ENCODE results near the gene LSM8.

Gene LSM8

GRCh38 chr7:118184565-118184940 lies 589 bp downstream of the LSM8 start:
- intact Hi-C loops (cut with DNase I; ENCODE audit: low total_unique reads): no loop called here
- no peak for DNase-seq
- H3K4me1 ChIP-seq: peaks cover 0 to 36% (median 16%) of the 10 kb centered on the region in 4 donors
- peak overlapping the region; percentile 80 to 99 for H3K4me3 ChIP-seq
- H3K27ac ChIP-seq: peak overlapping the region; percentile 90 to 98
- H3K36me3 ChIP-seq: peaks cover 8 to 15% (median 13%) of the 10 kb centered on the region in 3 donors
- TF ChIP-seq, protein P1, sequence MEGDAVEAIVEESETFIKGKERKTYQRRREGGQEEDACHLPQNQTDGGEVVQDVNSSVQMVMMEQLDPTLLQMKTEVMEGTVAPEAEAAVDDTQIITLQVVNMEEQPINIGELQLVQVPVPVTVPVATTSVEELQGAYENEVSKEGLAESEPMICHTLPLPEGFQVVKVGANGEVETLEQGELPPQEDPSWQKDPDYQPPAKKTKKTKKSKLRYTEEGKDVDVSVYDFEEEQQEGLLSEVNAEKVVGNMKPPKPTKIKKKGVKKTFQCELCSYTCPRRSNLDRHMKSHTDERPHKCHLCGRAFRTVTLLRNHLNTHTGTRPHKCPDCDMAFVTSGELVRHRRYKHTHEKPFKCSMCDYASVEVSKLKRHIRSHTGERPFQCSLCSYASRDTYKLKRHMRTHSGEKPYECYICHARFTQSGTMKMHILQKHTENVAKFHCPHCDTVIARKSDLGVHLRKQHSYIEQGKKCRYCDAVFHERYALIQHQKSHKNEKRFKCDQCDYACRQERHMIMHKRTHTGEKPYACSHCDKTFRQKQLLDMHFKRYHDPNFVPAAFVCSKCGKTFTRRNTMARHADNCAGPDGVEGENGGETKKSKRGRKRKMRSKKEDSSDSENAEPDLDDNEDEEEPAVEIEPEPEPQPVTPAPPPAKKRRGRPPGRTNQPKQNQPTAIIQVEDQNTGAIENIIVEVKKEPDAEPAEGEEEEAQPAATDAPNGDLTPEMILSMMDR (IDR thresholded peaks at IDR 0.05): no peak
- H3K9me3 ChIP-seq: no peaks in the 10 kb centered on the region
- no peaks in the 10 kb centered on the region for H3K27me3 ChIP-seq

DNA sequence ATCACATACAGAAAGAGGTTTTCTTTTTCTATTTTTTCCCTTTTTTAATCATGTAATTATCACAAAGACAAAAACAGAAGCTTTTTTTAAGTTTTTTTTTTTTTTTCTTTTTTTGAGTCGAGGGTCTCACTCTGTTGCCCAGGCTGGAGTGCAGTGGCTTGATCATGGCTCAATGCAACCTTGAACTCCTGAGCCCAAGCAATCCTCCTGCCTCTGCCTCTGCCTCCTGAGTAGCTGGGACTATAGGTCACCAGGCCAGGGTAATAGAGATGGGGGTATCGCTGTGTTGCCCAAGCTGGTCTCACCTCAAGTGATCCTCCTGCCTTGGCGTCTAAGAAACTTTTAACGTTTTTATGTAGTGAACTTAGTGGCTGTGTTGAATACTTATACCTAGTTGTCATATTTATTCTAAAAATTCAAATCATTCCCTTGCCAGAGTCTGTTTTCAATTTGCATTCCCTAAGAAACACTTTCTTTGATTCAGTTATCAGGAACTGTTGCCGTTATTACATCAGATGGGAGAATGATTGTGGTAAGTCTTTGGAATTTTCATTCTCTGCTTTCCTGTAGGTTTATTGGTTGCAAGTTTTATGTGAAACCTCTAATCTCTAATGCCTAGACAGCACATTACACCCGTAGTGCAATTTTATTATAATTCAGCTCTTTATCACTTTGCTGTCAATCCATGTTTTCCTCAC lies 1.3 kb downstream of the LSM8 start:
- H3K4me3 ChIP-seq: peak overlapping the region; percentile 80 to 99
- peak overlapping the region in 1 of 2 donors; percentile 98 for H3K27ac ChIP-seq
- DNase-seq: no peak
- intact Hi-C loops (cut with DNase I; ENCODE audit: low total_unique reads): no loop called here
- TF ChIP-seq, protein P1 (IDR thresholded peaks at IDR 0.05): no peak
- no peaks in the 10 kb centered on the region for H3K27me3 ChIP-seq
- H3K9me3 ChIP-seq: no peaks in the 10 kb centered on the region
- H3K36me3 ChIP-seq: peaks cover 8 to 20% (median 15%) of the 10 kb centered on the region in 3 donors
- peaks cover 0 to 36% (median 16%) of the 10 kb centered on the region in 4 donors for H3K4me1 ChIP-seq

DNA sequence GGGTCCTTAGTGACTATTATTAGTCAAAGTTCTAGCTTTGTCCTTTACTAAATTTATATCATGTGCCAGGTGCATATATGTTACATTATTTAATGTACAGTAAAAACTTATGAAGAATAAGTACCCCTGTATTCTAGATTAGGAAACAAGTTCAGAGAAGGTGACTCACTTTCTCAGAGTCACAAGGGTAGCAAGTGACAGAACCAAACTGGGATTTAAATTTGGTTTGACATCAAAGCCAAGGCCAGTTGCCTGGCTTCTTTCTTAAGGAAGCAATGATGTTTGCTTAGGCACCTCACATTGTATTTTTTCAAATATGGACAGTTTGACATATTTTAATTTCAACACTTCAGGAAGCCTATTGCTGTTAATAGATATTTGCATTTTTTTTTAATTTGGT lies 2.5 kb downstream of the LSM8 start:
- H3K27me3 ChIP-seq: no peaks in the 10 kb centered on the region
- no peak overlapping the region for H3K4me3 ChIP-seq
- DNase-seq: no peak
- intact Hi-C loops (cut with DNase I; ENCODE audit: low total_unique reads): no loop called here
- TF ChIP-seq, protein P1 (IDR thresholded peaks at IDR 0.05): no peak
- peaks cover 11 to 27% (median 15%) of the 10 kb centered on the region in 3 donors for H3K36me3 ChIP-seq
- no peak overlapping the region for H3K27ac ChIP-seq
- peaks cover 0 to 36% (median 16%) of the 10 kb centered on the region in 4 donors for H3K4me1 ChIP-seq
- no peaks in the 10 kb centered on the region for H3K9me3 ChIP-seq

GRCh38 chr7:118194571-118194970 lies 10.6 kb downstream of the LSM8 start:
- peaks cover 9 to 14% (median 12%) of the 10 kb centered on the region in 3 donors for H3K36me3 ChIP-seq
- H3K9me3 ChIP-seq: no peaks in the 10 kb centered on the region
- no peaks in the 10 kb centered on the region for H3K27me3 ChIP-seq
- intact Hi-C loops (cut with DNase I; ENCODE audit: low total_unique reads): no loop called here
- no peaks in the 10 kb centered on the region for H3K4me1 ChIP-seq
- no peak overlapping the region for H3K4me3 ChIP-seq
- no peak for DNase-seq
- TF ChIP-seq, protein P1 (IDR thresholded peaks at IDR 0.05): no peak
- H3K27ac ChIP-seq: no peak overlapping the region

DNA sequence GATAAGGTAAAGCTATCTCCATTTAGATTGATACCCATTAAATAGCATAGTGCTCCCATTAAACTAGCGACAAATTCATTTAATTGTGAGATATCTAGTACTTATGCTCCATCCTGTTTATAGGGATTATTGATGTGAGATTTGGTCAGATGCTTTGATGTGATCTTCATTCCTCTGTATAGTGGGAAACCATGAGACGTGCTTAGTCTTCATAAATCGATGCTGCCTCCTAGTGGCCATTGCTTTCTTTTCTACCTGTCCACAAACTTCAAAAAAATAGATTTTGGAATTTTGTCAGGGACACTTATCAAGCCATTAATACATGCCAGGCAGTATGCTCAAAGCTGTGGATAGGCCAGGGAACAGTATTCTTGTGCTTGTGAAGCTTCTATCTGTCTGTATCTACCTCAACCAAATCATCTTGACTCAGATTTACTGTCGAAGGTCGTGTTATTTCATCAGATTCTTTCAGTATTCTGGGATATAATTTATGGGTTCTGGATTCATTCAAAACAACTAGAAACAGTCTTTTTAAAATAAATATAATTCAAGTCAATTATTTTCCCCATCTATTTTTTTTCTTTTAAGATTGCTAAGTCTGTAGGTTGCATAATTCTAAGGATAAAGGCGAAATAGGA lies 12.0 kb downstream of the LSM8 start:
- no peak overlapping the region for H3K4me3 ChIP-seq
- H3K27ac ChIP-seq: no peak overlapping the region
- TF ChIP-seq, protein P1 (IDR thresholded peaks at IDR 0.05): peak; percentile 52 to 60
- intact Hi-C loops (cut with DNase I; ENCODE audit: low total_unique reads): no loop called here
- H3K4me1 ChIP-seq: no peaks in the 10 kb centered on the region
- no peaks in the 10 kb centered on the region for H3K27me3 ChIP-seq
- H3K9me3 ChIP-seq: no peaks in the 10 kb centered on the region
- peaks cover under 1 to 12% (median 9%) of the 10 kb centered on the region in 3 donors for H3K36me3 ChIP-seq
- peak in 1 of 2 donors; percentile 32 for DNase-seq
